Ectodermal cell (in vitro differentiated cells): Measurements from ENCODE around the gene SNAPC1.
"Not testable (repeated sequence)": the region's sequence is repeated elsewhere in the genome, so short reads cannot be mapped to it uniquely, and the experiment has no call there.

Experiments
- H3K27ac ChIP-seq: 2 replicates; pipeline ENCODE4 v1.7.0; 2013; ENCODE audit warnings: mild to moderate bottlenecking, low read depth, low read length; ENCODE audit not compliant: insufficient read depth, poor library complexity, severe bottlenecking
- H3K27me3 ChIP-seq: 2 replicates; pipeline ENCODE4 v1.7.0; 2013; ENCODE audit warnings: mild to moderate bottlenecking, low read length; ENCODE audit not compliant: insufficient read depth, control insufficient read depth, poor library complexity, severe bottlenecking
- H3K36me3 ChIP-seq: one replicate; pipeline ENCODE4 v1.7.0; 2013; ENCODE audit warnings: low read length; ENCODE audit not compliant: control insufficient read depth, insufficient read depth
- H3K4me1 ChIP-seq: one replicate; pipeline ENCODE4 v1.7.0; 2013; ENCODE audit warnings: low read length; ENCODE audit not compliant: control insufficient read depth, insufficient read depth
- H3K4me3 ChIP-seq: 2 replicates; pipeline ENCODE4 v1.7.0; 2013; ENCODE audit warnings: low read depth, low read length, control low read depth; ENCODE audit not compliant: insufficient read depth
- H3K9me3 ChIP-seq: 2 replicates; pipeline ENCODE4 v1.7.0; 2013; ENCODE audit warnings: mild to moderate bottlenecking, low read length, moderate library complexity; ENCODE audit not compliant: control insufficient read depth
- WGBS, 2 experiments: methylation state at CpG; one replicate each; pipeline ENCODE4 v1.1.7; 2013; ENCODE audit warnings: missing lambda C conversion rate in 2 of 2; 5-methylcytosine and 5-hydroxymethylcytosine counted together

SNAPC1 gene

GRCh38 chr14:61747342-61747741 lies 14.9 kb upstream of the SNAPC1 start:
- 93 to 100% methylated on average over 1 to 2 of the region's 3 CpGs for WGBS, 2 experiments
- Histone ChIP-seq H3K27ac (no peak overlapping the region), H3K36me3 (peaks cover 27% of the 10 kb centered on the region), H3K9me3 (no peaks in the 10 kb centered on the region), H3K4me1 (no peaks in the 10 kb centered on the region), H3K27me3 (no peaks in the 10 kb centered on the region), H3K4me3 (no peak overlapping the region)

- Histone ChIP-seq H3K9me3 (no peaks in the 10 kb centered on the region), H3K27me3 (no peaks in the 10 kb centered on the region), H3K27ac (no peak overlapping the region), H3K36me3 (peaks cover 19% of the 10 kb centered on the region), H3K4me1 (no peaks in the 10 kb centered on the region), H3K4me3 (no peak overlapping the region)
- WGBS, 2 experiments: 91% methylated on average over 3 of the region's 3 CpGs
These were observed 13.0 kb upstream of the SNAPC1 start for GRCh38 chr14:61749264-61749663.

GRCh38 chr14:61749867-61750266 lies 12.4 kb upstream of the SNAPC1 start:
- H3K27ac ChIP-seq: no peak overlapping the region
- 73 to 76% methylated on average over 3 of the region's 3 CpGs for WGBS, 2 experiments
- no peaks in the 10 kb centered on the region for H3K27me3 ChIP-seq
- no peak overlapping the region for H3K4me3 ChIP-seq
- H3K36me3 ChIP-seq: peaks cover 13% of the 10 kb centered on the region
- no peaks in the 10 kb centered on the region for H3K4me1 ChIP-seq
- H3K9me3 ChIP-seq: no peaks in the 10 kb centered on the region

- Histone ChIP-seq H3K27me3 (no peaks in the 10 kb centered on the region), H3K9me3 (no peaks in the 10 kb centered on the region), H3K27ac (no peak overlapping the region), H3K4me1 (no peaks in the 10 kb centered on the region), H3K36me3 (peaks cover 9% of the 10 kb centered on the region), H3K4me3 (peak overlapping the region; percentile 20)
- 66 to 72% methylated on average over 52 to 54 of the region's 54 CpGs for WGBS, 2 experiments
These were observed 11.3 kb upstream of the SNAPC1 start for GRCh38 chr14:61750708-61751474.

- Histone ChIP-seq H3K27ac (no peak overlapping the region), H3K4me3 (no peak overlapping the region), H3K36me3 (peaks cover 9% of the 10 kb centered on the region), H3K4me1 (no peaks in the 10 kb centered on the region), H3K9me3 (no peaks in the 10 kb centered on the region), H3K27me3 (no peaks in the 10 kb centered on the region)
- 86 to 87% methylated on average over 7 to 8 of the region's 8 CpGs for WGBS, 2 experiments
These were observed 10.7 kb upstream of the SNAPC1 start for GRCh38 chr14:61751475-61751989.

GRCh38 chr14:61752626-61753025 lies 9.6 kb upstream of the SNAPC1 start:
- WGBS, 2 experiments: 90 to 93% methylated on average over 4 of the region's 4 CpGs
- H3K9me3 ChIP-seq: no peaks in the 10 kb centered on the region
- peaks cover 1% of the 10 kb centered on the region for H3K36me3 ChIP-seq
- H3K4me1 ChIP-seq: no peaks in the 10 kb centered on the region
- no peak overlapping the region for H3K27ac ChIP-seq
- no peaks in the 10 kb centered on the region for H3K27me3 ChIP-seq
- H3K4me3 ChIP-seq: no peak overlapping the region

- no peak overlapping the region for H3K27ac ChIP-seq
- H3K9me3 ChIP-seq: no peaks in the 10 kb centered on the region
- no peaks in the 10 kb centered on the region for H3K27me3 ChIP-seq
- no peak overlapping the region for H3K4me3 ChIP-seq
- H3K4me1 ChIP-seq: no peaks in the 10 kb centered on the region
- no peaks in the 10 kb centered on the region for H3K36me3 ChIP-seq
These were observed 8.6 kb upstream of the SNAPC1 start for GRCh38 chr14:61753631-61754030.

- Histone ChIP-seq H3K27ac (no peak overlapping the region), H3K9me3 (no peaks in the 10 kb centered on the region), H3K27me3 (no peaks in the 10 kb centered on the region), H3K36me3 (no peaks in the 10 kb centered on the region), H3K4me3 (no peak overlapping the region), H3K4me1 (no peaks in the 10 kb centered on the region)
- 88 to 90% methylated on average over 4 to 5 of the region's 5 CpGs for WGBS, 2 experiments
These were observed 7.4 kb upstream of the SNAPC1 start for GRCh38 chr14:61754627-61755381.

- not testable (repeated sequence) for H3K27me3 ChIP-seq, H3K36me3 ChIP-seq, H3K4me3 ChIP-seq, H3K4me1 ChIP-seq, H3K9me3 ChIP-seq, H3K27ac ChIP-seq
These were observed 6.9 kb upstream of the SNAPC1 start for GRCh38 chr14:61755382-61755742.

GRCh38 chr14:61756135-61756534 lies 6.1 kb upstream of the SNAPC1 start:
- Histone ChIP-seq H3K4me1 (no peaks in the 10 kb centered on the region), H3K9me3 (no peaks in the 10 kb centered on the region), H3K4me3 (no peak overlapping the region), H3K27ac (no peak overlapping the region), H3K27me3 (no peaks in the 10 kb centered on the region), H3K36me3 (no peaks in the 10 kb centered on the region)
- WGBS, 2 experiments: 90% methylated on average over 2 of the region's 2 CpGs
